CD8-positive, alpha-beta memory T cell (primary cell): ENCODE results near the gene SGMS1. TPM values are rescaled to one million over a fixed set of nuclear protein-coding genes. Genes with fewer than 3 reads are reported as not detected.

Source experiments
- CTCF ChIA-PET: fragments of 350-600 bp; sonication (Branson Sonifier 250); formaldehyde crosslinking; loops from one replicate; lab custom pipeline; 2021; ENCODE audit warnings: antibody characterized with exemption; lab: Charles Lee
- POLR2A ChIA-PET: fragments of 350-600 bp; sonication (Branson Sonifier 250); formaldehyde crosslinking; loops from one replicate; lab custom pipeline; 2021; ENCODE audit warnings: antibody characterized with exemption; lab: Charles Lee
- DNase-seq, 5 donors: peaks; one replicate each; pipeline versions ENCODE4 v3.0.0 to v3.0.0-alpha.2; 2020 to 2022; ENCODE audit warnings: mixed read lengths in 1 of 5
- H3K27ac ChIP-seq: one replicate; pipeline ENCODE4 v1.7.0; 2013; ENCODE audit warnings: low read depth, mild to moderate bottlenecking, low read length, moderate library complexity
- H3K27me3 ChIP-seq: 2 replicates; pipeline ENCODE4 v1.7.0; 2013; ENCODE audit warnings: low read length, mild to moderate bottlenecking; ENCODE audit not compliant: insufficient read depth, poor library complexity, severe bottlenecking
- H3K36me3 ChIP-seq: 2 replicates; pipeline ENCODE4 v1.7.0; 2013; ENCODE audit warnings: mild to moderate bottlenecking, low read length, moderate library complexity; ENCODE audit not compliant: insufficient read depth
- H3K4me1 ChIP-seq: 2 replicates; pipeline ENCODE4 v1.7.0; 2013; ENCODE audit warnings: mild to moderate bottlenecking, low read length, moderate library complexity; ENCODE audit not compliant: insufficient read depth
- H3K4me3 ChIP-seq: 2 replicates; pipeline ENCODE4 v1.7.0; 2013; ENCODE audit warnings: mild to moderate bottlenecking, low read length
- H3K9me3 ChIP-seq: 2 replicates; pipeline ENCODE4 v1.7.0; 2013; ENCODE audit warnings: mild to moderate bottlenecking, low read length
- H3K27ac Mint-ChIP-seq, 8 donors: one replicate each; pipeline ENCODE4 v1.8.0; 2020 to 2021; ENCODE audit warnings: mixed read lengths in 8 of 8, mild to moderate bottlenecking in 6 of 8, inconsistent platforms in 3 of 8, moderate library complexity in 3 of 8
- H3K27me3 Mint-ChIP-seq, 2 donors: one replicate each; pipeline ENCODE4 v1.8.0; 2020 to 2021; ENCODE audit warnings: mixed read lengths in 2 of 2, mild to moderate bottlenecking in 1 of 2, moderate library complexity in 1 of 2
- H3K36me3 Mint-ChIP-seq, 3 donors: one replicate each; pipeline ENCODE4 v1.8.0; 2020 to 2021; ENCODE audit warnings: mixed read lengths in 3 of 3, inconsistent platforms in 1 of 3, mild to moderate bottlenecking in 1 of 3
- H3K4me1 Mint-ChIP-seq, 3 donors: one replicate each; pipeline ENCODE4 v1.8.0; 2020 to 2021; ENCODE audit warnings: mixed read lengths in 3 of 3, inconsistent platforms in 1 of 3, mild to moderate bottlenecking in 1 of 3
- H3K4me3 Mint-ChIP-seq, 7 donors: one replicate each; pipeline ENCODE4 v1.8.0; 2020 to 2021; ENCODE audit warnings: mixed read lengths in 7 of 7, mild to moderate bottlenecking in 6 of 7, moderate library complexity in 4 of 7, inconsistent platforms in 2 of 7
- H3K9me3 Mint-ChIP-seq, 5 donors: one replicate each; pipeline ENCODE4 v1.8.0; 2020 to 2022; ENCODE audit warnings: mixed read lengths in 5 of 5, mild to moderate bottlenecking in 3 of 5, moderate library complexity in 2 of 5, inconsistent platforms in 1 of 5
- polyA plus RNA-seq: library from polyadenylated mRNA; unstranded; fragments of 300-500 nt; fragmentation: Illumina TruSeq; gene quantifications from one replicate; pipeline ENCODE4 v1.2.3, GENCODE V29; 2021
- total RNA-seq, 2 experiments: library from RNA; stranded (reverse); gene quantifications; one replicate each; pipeline ENCODE4 v1.2.3, GENCODE V29; 2021

SGMS1 gene
- total and polyA plus RNA-seq, 3 experiments from 2014 or later: 11.3 to 14.5 (median 13.5) TPM

DNA sequence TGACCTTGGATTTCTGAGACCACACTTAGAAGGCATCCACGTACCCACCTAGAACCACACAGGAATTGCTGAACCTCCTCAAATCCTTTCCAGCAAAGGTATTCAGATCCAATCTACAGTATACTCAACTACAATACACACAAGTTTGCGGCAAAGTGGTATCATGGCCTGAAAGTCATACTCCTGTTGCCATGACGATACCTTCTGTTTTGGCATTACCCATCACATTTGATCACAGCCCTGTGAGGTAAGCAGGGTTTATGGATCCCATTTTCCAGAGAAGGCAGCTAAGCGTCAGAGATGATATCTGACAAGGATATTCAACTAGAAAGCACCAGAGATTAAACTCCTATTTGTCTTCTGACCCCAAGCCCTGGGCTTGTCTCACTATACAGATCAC, 32.8 kb downstream of the SGMS1 start:
- Mint-ChIP-seq H3K36me3 (peaks cover 10 to 40% (median 27%) of the 10 kb centered on the region in 3 donors), H3K27me3 (no peaks in the 10 kb centered on the region), H3K9me3 (no peaks in the 10 kb centered on the region), H3K4me3 (no peak overlapping the region), H3K4me1 (peaks cover 13 to 47% (median 30%) of the 10 kb centered on the region in 3 donors), H3K27ac (peak overlapping the region in 1 of 8 donors; percentile 46)
- peaks cover 4% of the 10 kb centered on the region for H3K36me3 ChIP-seq
- no peaks in the 10 kb centered on the region for H3K9me3 ChIP-seq
- H3K4me3 ChIP-seq: no peak overlapping the region
- H3K4me1 ChIP-seq: no peaks in the 10 kb centered on the region
- DNase-seq: no peak
- ChIA-PET POLR2A (no interaction called here), CTCF (no interaction called here)
- H3K27ac ChIP-seq: no peak overlapping the region
- no peaks in the 10 kb centered on the region for H3K27me3 ChIP-seq

DNA sequence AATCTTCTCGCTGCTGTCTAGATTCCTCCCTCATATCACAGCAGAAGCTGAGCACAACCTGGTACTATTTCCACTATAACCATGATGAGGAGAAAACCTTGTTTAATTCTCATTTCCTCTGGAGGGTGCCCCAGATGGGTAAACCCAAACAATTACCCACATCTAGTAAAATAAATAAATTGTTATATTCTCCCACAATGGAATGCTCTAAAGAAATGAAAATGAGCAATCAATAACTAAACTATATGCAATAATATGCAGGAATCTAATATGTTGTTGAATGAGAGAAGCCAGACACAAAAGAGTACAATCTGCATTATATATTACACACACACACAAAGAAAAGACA, 37.0 kb downstream of the SGMS1 start:
- DNase-seq: no peak
- ChIA-PET POLR2A (no interaction called here), CTCF (no interaction called here)
- Histone ChIP-seq H3K9me3 (no peaks in the 10 kb centered on the region), H3K36me3 (peaks cover 6% of the 10 kb centered on the region), H3K27me3 (no peaks in the 10 kb centered on the region), H3K27ac (peak overlapping the region; percentile 13), H3K4me3 (no peak overlapping the region), H3K4me1 (peaks cover 3% of the 10 kb centered on the region)
- Mint-ChIP-seq H3K36me3 (peaks cover 10 to 51% (median 31%) of the 10 kb centered on the region in 3 donors), H3K9me3 (no peaks in the 10 kb centered on the region), H3K4me3 (no peak overlapping the region), H3K27me3 (no peaks in the 10 kb centered on the region), H3K27ac (peak overlapping the region in 1 of 8 donors; percentile 26), H3K4me1 (peaks cover 25 to 60% (median 36%) of the 10 kb centered on the region in 3 donors)

- H3K9me3 Mint-ChIP-seq: no peaks in the 10 kb centered on the region
- Histone ChIP-seq H3K4me3 (no peak overlapping the region), H3K27me3 (no peaks in the 10 kb centered on the region), H3K36me3 (peaks cover 6% of the 10 kb centered on the region), H3K9me3 (no peaks in the 10 kb centered on the region), H3K4me1 (peaks cover 9% of the 10 kb centered on the region), H3K27ac (no peak overlapping the region)
- CTCF ChIA-PET: no interaction called here
- H3K4me3 Mint-ChIP-seq: no peak overlapping the region
- POLR2A ChIA-PET: no interaction called here
- H3K27me3 Mint-ChIP-seq: no peaks in the 10 kb centered on the region
- peaks cover 10 to 51% (median 31%) of the 10 kb centered on the region in 3 donors for H3K36me3 Mint-ChIP-seq
- no peak overlapping the region for H3K27ac Mint-ChIP-seq
- peaks cover 29 to 60% (median 38%) of the 10 kb centered on the region in 3 donors for H3K4me1 Mint-ChIP-seq
- no peak for DNase-seq
Observed at GRCh38 chr10:50585921-50586739, 37.6 kb downstream of the SGMS1 start.

DNA sequence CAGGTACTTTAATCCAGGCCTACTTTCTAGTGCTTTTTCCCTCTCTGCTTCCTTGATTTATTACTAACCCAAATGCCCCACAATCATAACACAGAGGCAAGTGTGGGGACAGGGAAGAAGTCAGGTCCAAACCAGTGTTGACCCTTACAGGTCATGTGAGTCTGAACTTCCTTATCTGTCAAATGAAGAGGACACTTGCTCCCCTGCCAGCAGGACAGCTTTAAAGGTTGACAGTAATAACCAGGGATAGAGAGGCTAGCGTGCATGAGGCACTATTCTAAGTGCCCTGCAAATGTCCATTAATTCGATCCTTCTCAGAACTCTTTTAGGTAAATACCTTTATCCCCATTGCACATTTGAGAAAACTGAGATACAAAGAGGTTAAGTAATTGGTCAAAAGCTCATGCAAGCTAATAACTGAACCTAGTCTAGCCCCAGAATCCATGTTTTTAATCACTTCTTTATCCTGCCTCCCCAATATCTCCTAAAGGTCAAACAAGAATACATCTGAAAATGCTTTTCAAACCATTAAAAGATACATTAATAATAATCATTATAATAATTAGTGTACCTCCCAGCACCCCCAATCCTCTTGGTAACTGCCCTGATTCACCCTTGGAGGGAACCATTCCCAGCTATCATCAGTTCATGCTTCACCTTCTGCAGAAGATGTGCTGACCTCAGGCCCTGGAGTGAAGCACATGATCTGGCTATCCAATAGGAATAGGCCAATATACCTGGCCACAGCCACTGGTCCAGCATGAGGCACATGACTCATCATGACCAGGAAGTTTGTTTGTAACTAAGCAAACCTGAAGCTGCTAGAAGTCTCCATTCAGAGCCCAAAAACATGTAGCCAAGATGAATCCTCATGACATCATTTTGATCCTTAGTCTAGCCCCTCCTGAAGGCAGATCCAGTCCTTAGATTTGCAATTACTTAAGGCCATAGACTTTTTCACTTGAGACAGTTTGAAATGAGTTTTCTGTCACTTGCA, 40.7 kb downstream of the SGMS1 start:
- CTCF ChIA-PET: interaction anchor here (1.4 kb wide), 1 partner anchor 15 kb away, joined by 3 read pairs; no protein-coding TSS in a partner anchor

GRCh38 chr10:50582046-50582445, 41.7 kb downstream of the SGMS1 start:
- H3K27me3 ChIP-seq: no peaks in the 10 kb centered on the region
- no peak overlapping the region for H3K27ac ChIP-seq
- ChIA-PET POLR2A (no interaction called here), CTCF (interaction anchor here (1.4 kb wide), 1 partner anchor 16 kb away, joined by 3 read pairs; no protein-coding TSS in a partner anchor)
- Mint-ChIP-seq H3K36me3 (peaks cover 10 to 26% (median 14%) of the 10 kb centered on the region in 3 donors), H3K4me1 (peaks cover 53 to 88% (median 79%) of the 10 kb centered on the region in 3 donors), H3K27ac (peak overlapping the region in 3 of 8 donors; percentile 13 to 26 (median 21)), H3K27me3 (peaks cover 0 to 2% of the 10 kb centered on the region in 2 donors), H3K9me3 (no peaks in the 10 kb centered on the region), H3K4me3 (no peak overlapping the region)
- no peaks in the 10 kb centered on the region for H3K9me3 ChIP-seq
- no peak overlapping the region for H3K4me3 ChIP-seq
- peaks cover 11% of the 10 kb centered on the region for H3K4me1 ChIP-seq
- no peak for DNase-seq
- H3K36me3 ChIP-seq: peaks cover 6% of the 10 kb centered on the region

More for the DNA sequence above, 40.7 kb downstream of the SGMS1 start:
- Histone ChIP-seq H3K27ac (no peak overlapping the region), H3K36me3 (peaks cover 6% of the 10 kb centered on the region), H3K4me3 (no peak overlapping the region), H3K9me3 (no peaks in the 10 kb centered on the region), H3K4me1 (peaks cover 11% of the 10 kb centered on the region), H3K27me3 (no peaks in the 10 kb centered on the region)
- Mint-ChIP-seq H3K9me3 (no peaks in the 10 kb centered on the region), H3K4me1 (peaks cover 45 to 81% (median 69%) of the 10 kb centered on the region in 3 donors), H3K27ac (peak overlapping the region in 3 of 8 donors; percentile 6 to 41 (median 35)), H3K36me3 (peaks cover 10 to 36% (median 19%) of the 10 kb centered on the region in 3 donors), H3K27me3 (peaks cover 0 to 2% of the 10 kb centered on the region in 2 donors), H3K4me3 (no peak overlapping the region)
- DNase-seq: no peak
- POLR2A ChIA-PET: no interaction called here

DNA sequence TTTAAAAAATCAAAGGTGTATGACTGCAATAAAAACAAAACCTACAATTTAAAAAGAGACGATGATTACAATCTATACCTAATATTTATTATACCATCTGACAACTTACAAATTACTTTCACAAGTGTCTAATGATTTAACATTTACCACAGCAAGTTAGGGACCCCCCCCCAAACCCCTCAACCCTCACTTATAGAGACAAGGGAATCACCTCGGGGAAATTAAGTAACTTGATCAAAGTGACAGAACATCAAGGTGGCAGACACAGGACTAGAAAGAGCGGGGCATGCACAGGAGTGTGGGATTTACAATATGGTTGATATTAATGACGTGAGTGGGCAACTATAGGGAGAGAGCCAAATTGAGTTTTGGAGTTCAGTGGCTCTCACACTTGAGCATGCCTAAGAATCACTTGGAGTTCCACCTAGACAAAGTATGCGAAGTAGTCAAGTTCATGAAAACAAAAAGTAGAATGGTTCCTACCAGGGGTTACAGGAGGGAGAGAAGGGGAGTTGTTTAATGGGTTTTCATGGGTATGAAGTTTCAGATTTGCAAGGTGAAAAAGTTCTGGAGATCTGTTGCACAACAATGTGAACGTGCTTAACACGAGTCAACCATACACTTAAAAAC, 43.4 kb downstream of the SGMS1 start:
- H3K4me1 Mint-ChIP-seq: peaks cover 68 to 93% (median 84%) of the 10 kb centered on the region in 3 donors
- Histone ChIP-seq H3K36me3 (no peaks in the 10 kb centered on the region), H3K27ac (no peak overlapping the region), H3K27me3 (no peaks in the 10 kb centered on the region), H3K9me3 (no peaks in the 10 kb centered on the region), H3K4me3 (no peak overlapping the region), H3K4me1 (peaks cover 11% of the 10 kb centered on the region)
- CTCF ChIA-PET: no interaction called here
- H3K36me3 Mint-ChIP-seq: peaks cover 0 to 12% (median 4%) of the 10 kb centered on the region in 3 donors
- DNase-seq: no peak
- no peaks in the 10 kb centered on the region for H3K9me3 Mint-ChIP-seq
- H3K4me3 Mint-ChIP-seq: peak overlapping the region in 2 of 7 donors; percentile 3 to 32
- peak overlapping the region in 6 of 8 donors; percentile 17 to 85 (median 44) for H3K27ac Mint-ChIP-seq
- H3K27me3 Mint-ChIP-seq: peaks cover 0 to 2% of the 10 kb centered on the region in 2 donors
- POLR2A ChIA-PET: no interaction called here

DNA sequence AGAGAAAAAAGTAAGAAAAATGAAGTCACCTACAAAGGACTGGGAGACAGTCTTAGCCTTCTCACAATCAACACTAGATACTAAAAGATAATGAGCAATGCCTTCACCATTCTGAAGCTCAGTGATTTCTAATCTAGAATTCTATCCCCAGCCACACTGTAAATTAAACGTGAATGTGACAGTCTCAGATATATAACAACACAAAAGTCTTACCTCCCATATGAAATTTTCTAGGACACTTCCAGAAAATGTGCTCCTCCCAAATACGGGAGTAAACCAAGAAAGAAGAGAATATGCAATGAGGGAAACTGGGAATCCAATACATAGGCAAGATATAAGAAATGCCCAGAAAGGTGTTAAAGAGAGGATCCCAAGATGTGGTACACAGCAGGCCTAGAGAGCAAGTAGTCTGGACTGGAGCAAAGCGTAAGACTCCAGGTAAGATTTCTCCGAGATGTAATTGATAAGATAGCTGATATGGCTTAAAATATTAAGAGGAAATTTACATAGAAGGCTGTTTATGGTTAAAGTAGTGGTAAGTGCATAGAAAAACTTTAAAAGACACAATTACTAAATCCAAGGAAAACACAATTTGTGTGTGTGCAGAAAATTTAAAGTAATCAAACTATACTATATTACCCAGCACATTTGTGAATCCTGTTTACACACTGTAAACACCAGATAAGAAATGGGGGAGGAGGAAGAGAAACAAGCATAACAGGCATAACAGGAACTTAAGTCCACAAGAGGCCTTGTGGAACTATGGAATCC, 44.1 kb downstream of the SGMS1 start:
- no peaks in the 10 kb centered on the region for H3K27me3 ChIP-seq
- peaks cover 11% of the 10 kb centered on the region for H3K4me1 ChIP-seq
- Mint-ChIP-seq H3K9me3 (no peaks in the 10 kb centered on the region), H3K4me3 (no peak overlapping the region), H3K27ac (peak overlapping the region in 4 of 8 donors; percentile 6 to 89 (median 23)), H3K4me1 (peaks cover 71 to 92% (median 90%) of the 10 kb centered on the region in 3 donors), H3K36me3 (peaks cover 0 to 11% (median 4%) of the 10 kb centered on the region in 3 donors), H3K27me3 (peaks cover 0 to 2% of the 10 kb centered on the region in 2 donors)
- no peaks in the 10 kb centered on the region for H3K36me3 ChIP-seq
- ChIA-PET CTCF (no interaction called here), POLR2A (no interaction called here)
- no peaks in the 10 kb centered on the region for H3K9me3 ChIP-seq
- H3K4me3 ChIP-seq: no peak overlapping the region
- peak overlapping the region; percentile 46 for H3K27ac ChIP-seq
- no peak for DNase-seq
